ENCODE results near the gene FMC1.

Gene FMC1

GRCh38 chr7:139387594-139387993 is 46.5 kb downstream of the FMC1 start:
- DNase-seq = no peak

GRCh38 chr7:139389091-139389490 is 48.0 kb downstream of the FMC1 start:
- no peak for DNase-seq

- no peak for DNase-seq
Observed at GRCh38 chr7:139389774-139390173, 48.6 kb downstream of the FMC1 start.

- no peak for DNase-seq
Observed at GRCh38 chr7:139393621-139394211, 52.6 kb downstream of the FMC1 start.

- no peak for DNase-seq
Observed at GRCh38 chr7:139394540-139394939, 53.4 kb downstream of the FMC1 start.
